ENCODE results near the gene PDE2A.

- TF ChIP-seq CTCF (IDR thresholded peaks at IDR 0.05), result no peak
- no peak for TF ChIP-seq EP300 (IDR thresholded peaks at IDR 0.05)
Observed at GRCh38 chr11:72588421-72589410, 85.5 kb downstream of the PDE2A start.

Data from upper lobe of left lung (tissue), 4 donors.